ENCODE data around the gene COL23A1. TPM values are rescaled to one million over a fixed set of nuclear protein-coding genes. Genes with fewer than 3 reads are reported as not detected.

Gene COL23A1
- total RNA-seq, 2 experiments from 2014 or later, result 0.15 TPM; not detected in 1

DNA sequence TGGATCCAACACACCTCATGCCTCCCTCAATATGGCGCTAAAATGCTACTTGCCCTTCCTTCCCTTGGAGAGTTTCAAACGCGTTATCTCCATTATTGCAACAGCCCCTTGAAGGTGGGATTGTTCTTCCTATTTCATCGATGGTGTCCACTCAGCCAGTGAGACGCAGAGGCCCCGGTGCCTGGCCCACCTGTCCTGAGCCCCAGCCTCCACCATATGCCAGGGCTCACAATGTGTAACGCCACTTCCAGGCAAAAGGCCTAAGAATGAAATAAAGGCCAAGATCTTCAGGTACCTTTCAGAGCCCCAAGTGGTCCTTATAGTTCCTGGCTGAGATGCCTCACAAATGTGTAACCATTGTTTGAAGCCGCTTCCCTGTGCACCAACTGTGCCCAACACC, 186.8 kb downstream of the COL23A1 start:
- H3K4me1 Mint-ChIP-seq (ENCODE audit: low read depth), result no peaks in the 10 kb centered on the region
- H3K27ac Mint-ChIP-seq, result no peak overlapping the region
- H3K4me3 Mint-ChIP-seq, result no peak overlapping the region
- DNase-seq, result no peak
- H3K36me3 Mint-ChIP-seq, result no peaks in the 10 kb centered on the region
- intact Hi-C loops (cut with micrococcal nuclease), result no loop called here
- peaks cover 13% of the 10 kb centered on the region for H3K27me3 Mint-ChIP-seq
- ChIA-PET CTCF (no interaction called here), POLR2A (no interaction called here)
- peaks cover 8% of the 10 kb centered on the region for H3K9me3 Mint-ChIP-seq

DNA sequence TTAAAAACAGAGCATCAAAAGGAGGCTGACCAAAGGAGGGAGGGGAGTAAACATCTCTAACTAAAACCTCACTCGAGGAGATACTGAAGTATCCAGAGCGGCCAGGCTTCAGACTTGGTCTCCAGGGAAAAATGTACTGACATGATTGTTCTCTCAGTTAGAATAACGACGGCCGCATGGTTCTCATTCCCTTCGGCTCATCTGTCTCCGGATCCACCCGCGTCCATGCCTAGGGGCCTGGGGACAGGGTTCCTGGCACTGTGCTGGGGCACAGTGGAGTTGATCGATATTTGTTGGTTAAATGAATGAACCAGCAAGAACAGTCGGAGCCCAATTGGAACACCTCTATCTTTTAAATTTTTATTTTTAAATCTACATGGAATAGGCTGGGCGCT, 190.5 kb downstream of the COL23A1 start:
- Mint-ChIP-seq H3K27me3 (peaks cover 15% of the 10 kb centered on the region), H3K4me3 (no peak overlapping the region), H3K36me3 (no peaks in the 10 kb centered on the region), H3K4me1 (ENCODE audit: low read depth) (no peaks in the 10 kb centered on the region), H3K27ac (no peak overlapping the region), H3K9me3 (no peaks in the 10 kb centered on the region)
- intact Hi-C loops (cut with micrococcal nuclease), result no loop called here
- DNase-seq, result no peak
- ChIA-PET CTCF (no interaction called here), POLR2A (no interaction called here)

DNA sequence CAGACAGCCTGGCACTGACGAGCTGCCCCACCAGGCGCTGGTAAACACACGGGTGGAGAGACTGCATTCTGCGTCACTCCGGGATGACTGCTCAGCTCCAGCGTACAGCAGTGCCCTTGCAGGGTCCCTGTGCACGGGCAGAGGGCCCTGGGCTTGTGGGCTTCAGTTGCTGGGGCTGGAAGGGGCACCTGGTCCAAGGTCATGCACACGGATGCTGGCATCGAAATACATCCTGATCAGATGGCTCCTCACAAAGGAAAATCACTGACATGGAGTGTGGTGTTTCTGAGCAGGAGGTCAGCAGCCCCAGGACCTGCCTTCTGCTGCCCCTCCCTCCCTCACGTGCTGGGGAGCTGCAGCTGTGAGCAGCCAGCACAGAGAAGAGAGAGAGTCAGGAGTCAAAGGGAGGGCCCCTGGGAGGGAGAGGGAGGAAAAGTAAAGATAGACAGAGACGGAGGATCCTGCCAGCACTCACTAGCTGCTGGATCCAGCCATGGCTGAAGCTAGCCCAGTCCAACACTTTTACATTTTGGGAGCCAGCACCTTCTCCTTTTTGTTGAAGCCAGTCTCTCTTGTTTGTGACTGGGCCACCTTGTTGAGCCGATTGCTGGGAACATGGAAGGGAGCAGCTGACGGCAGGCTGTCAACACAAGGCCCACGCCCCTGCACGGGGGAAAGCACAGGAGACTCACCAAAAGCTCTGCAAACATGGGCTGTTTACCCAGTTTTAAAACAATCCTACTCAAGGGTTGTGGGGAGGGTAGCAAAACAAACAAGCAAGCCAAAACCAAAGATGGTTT, 191.1 kb downstream of the COL23A1 start:
- ChIA-PET CTCF (no interaction called here), POLR2A (no interaction called here)
- Mint-ChIP-seq H3K9me3 (no peaks in the 10 kb centered on the region), H3K27me3 (peaks cover 12% of the 10 kb centered on the region), H3K4me3 (no peak overlapping the region), H3K27ac (no peak overlapping the region), H3K36me3 (no peaks in the 10 kb centered on the region), H3K4me1 (ENCODE audit: low read depth) (no peaks in the 10 kb centered on the region)
- no peak for DNase-seq
- intact Hi-C loops (cut with micrococcal nuclease), result no loop called here

GRCh38 chr5:178396796-178397720, 193.1 kb downstream of the COL23A1 start:
- DNase-seq, result no peak
- intact Hi-C loops (cut with micrococcal nuclease), result no loop called here
- CTCF ChIA-PET, result no interaction called here
- Mint-ChIP-seq H3K4me1 (ENCODE audit: low read depth) (no peaks in the 10 kb centered on the region), H3K9me3 (no peaks in the 10 kb centered on the region), H3K27me3 (peaks cover 7% of the 10 kb centered on the region), H3K36me3 (no peaks in the 10 kb centered on the region), H3K27ac (no peak overlapping the region), H3K4me3 (no peak overlapping the region)
- POLR2A ChIA-PET, result no interaction called here

DNA sequence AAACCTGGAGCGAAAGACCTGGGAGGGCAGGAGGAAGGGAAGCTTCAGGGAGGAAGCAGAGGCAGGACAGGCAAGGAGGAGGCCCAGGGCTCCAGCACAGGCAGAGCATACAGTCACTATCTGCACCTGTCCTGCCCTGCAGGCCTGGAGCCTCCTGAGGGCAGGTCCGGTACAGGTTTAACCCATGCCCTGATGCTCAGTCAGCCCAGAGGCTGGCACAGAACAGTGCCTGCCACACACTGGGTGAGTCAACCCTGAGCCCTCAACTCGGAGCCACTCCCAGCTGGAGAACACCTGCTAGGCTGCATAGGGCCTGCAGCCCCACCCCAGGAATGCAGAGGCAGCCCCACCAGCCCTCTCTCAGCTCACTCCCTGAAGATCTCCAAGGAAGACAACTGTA, 196.1 kb downstream of the COL23A1 start:
- Mint-ChIP-seq H3K4me1 (ENCODE audit: low read depth) (no peaks in the 10 kb centered on the region), H3K4me3 (no peak overlapping the region), H3K36me3 (no peaks in the 10 kb centered on the region), H3K27me3 (peaks cover 3% of the 10 kb centered on the region), H3K9me3 (no peaks in the 10 kb centered on the region), H3K27ac (no peak overlapping the region)
- ChIA-PET POLR2A (no interaction called here), CTCF (no interaction called here)
- intact Hi-C loops (cut with micrococcal nuclease), result no loop called here
- DNase-seq, result no peak

DNA sequence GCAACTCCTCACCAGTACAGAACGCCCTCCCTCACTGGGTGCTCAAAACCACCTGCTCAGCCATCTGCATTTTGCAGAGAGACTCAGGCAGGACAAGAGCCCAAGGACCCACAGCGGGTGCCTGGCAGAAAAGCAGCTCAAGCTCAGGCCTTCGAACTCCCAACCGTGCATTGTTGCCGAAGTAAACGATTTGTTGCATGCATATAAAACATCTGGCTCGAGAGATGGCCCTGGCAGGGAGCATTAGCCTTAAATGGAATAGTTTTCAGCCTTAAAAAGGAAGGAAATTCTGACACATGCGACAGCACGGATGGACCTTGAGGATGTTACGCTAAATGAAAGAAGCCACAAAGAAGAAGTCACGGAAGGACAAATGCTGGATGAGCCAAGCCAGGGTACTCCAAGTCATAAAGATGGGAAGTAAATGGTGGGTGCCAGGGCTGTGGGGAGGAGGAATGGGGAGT, 197.2 kb downstream of the COL23A1 start:
- Mint-ChIP-seq H3K9me3 (no peaks in the 10 kb centered on the region), H3K36me3 (no peaks in the 10 kb centered on the region), H3K27me3 (peaks cover 3% of the 10 kb centered on the region), H3K4me3 (no peak overlapping the region), H3K4me1 (ENCODE audit: low read depth) (no peaks in the 10 kb centered on the region), H3K27ac (no peak overlapping the region)
- ChIA-PET CTCF (no interaction called here), POLR2A (no interaction called here)
- no peak for DNase-seq
- intact Hi-C loops (cut with micrococcal nuclease), result no loop called here

GRCh38 chr5:178392386-178392785, 197.8 kb downstream of the COL23A1 start:
- Mint-ChIP-seq H3K4me3 (no peak overlapping the region), H3K36me3 (no peaks in the 10 kb centered on the region), H3K27ac (no peak overlapping the region), H3K4me1 (ENCODE audit: low read depth) (no peaks in the 10 kb centered on the region), H3K27me3 (peaks cover 2% of the 10 kb centered on the region), H3K9me3 (no peaks in the 10 kb centered on the region)
- intact Hi-C loops (cut with micrococcal nuclease), result no loop called here
- DNase-seq, result no peak
- ChIA-PET CTCF (no interaction called here), POLR2A (no interaction called here)

GRCh38 chr5:178391480-178391879, 198.7 kb downstream of the COL23A1 start:
- Mint-ChIP-seq H3K36me3 (no peaks in the 10 kb centered on the region), H3K4me1 (ENCODE audit: low read depth) (no peaks in the 10 kb centered on the region), H3K9me3 (no peaks in the 10 kb centered on the region), H3K27ac (no peak overlapping the region), H3K27me3 (peaks cover 7% of the 10 kb centered on the region), H3K4me3 (no peak overlapping the region)
- intact Hi-C loops (cut with micrococcal nuclease), result no loop called here
- no peak for DNase-seq
- POLR2A ChIA-PET, result no interaction called here
- CTCF ChIA-PET, result no interaction called here

GRCh38 chr5:178389796-178390195, 200.4 kb downstream of the COL23A1 start:
- H3K27ac Mint-ChIP-seq, result no peak overlapping the region
- H3K36me3 Mint-ChIP-seq, result no peaks in the 10 kb centered on the region
- CTCF ChIA-PET, result no interaction called here
- no peaks in the 10 kb centered on the region for H3K9me3 Mint-ChIP-seq
- POLR2A ChIA-PET, result no interaction called here
- H3K4me3 Mint-ChIP-seq, result no peak overlapping the region
- intact Hi-C loops (cut with micrococcal nuclease), result no loop called here
- no peak for DNase-seq
- H3K4me1 Mint-ChIP-seq (ENCODE audit: low read depth), result no peaks in the 10 kb centered on the region
- H3K27me3 Mint-ChIP-seq, result peaks cover 7% of the 10 kb centered on the region

DNA sequence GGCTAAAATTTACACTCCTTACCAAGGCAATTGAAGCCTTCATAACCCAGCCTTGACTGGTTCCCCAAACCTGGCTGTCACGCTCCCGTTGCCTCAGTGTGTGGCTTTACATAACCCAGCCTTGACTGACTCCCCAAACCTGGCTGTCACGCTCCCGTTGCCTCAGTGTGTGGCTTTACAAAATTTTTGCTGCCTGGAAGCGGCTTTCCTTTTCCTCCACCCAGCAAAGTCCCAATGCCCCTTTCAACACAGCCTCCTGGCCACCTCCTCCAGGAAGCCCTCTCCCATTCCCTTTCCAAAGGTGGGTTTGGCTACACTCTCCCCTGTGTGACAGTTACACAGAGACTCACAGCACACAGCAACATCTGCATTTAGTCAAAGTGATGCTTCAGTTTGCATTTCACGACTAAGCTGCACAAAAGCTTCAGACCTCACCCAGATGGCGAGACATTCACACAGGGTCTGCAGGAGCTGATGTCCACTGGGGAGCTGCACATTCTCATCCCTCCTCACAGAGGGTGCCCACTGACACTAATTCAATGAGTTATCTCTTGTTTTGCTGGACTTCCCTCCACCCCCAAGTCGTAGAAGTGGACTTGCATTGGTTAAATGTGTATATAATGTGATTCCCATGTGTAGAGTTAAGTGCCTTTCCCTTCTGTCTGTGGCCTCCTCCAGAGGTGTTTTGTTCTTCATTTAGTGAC, 201.0 kb downstream of the COL23A1 start:
- DNase-seq, result no peak
- CTCF ChIA-PET, result no interaction called here
- Mint-ChIP-seq H3K4me3 (no peak overlapping the region), H3K9me3 (no peaks in the 10 kb centered on the region), H3K36me3 (no peaks in the 10 kb centered on the region), H3K27ac (no peak overlapping the region), H3K4me1 (ENCODE audit: low read depth) (no peaks in the 10 kb centered on the region), H3K27me3 (peaks cover 7% of the 10 kb centered on the region)
- POLR2A ChIA-PET, result no interaction called here
- intact Hi-C loops (cut with micrococcal nuclease), result no loop called here

GRCh38 chr5:178388386-178389025, 201.7 kb downstream of the COL23A1 start:
- no peaks in the 10 kb centered on the region for H3K4me1 Mint-ChIP-seq (ENCODE audit: low read depth)
- intact Hi-C loops (cut with micrococcal nuclease), result no loop called here
- DNase-seq, result no peak
- CTCF ChIA-PET, result no interaction called here
- no peak overlapping the region for H3K4me3 Mint-ChIP-seq
- no peaks in the 10 kb centered on the region for H3K9me3 Mint-ChIP-seq
- H3K36me3 Mint-ChIP-seq, result no peaks in the 10 kb centered on the region
- H3K27ac Mint-ChIP-seq, result no peak overlapping the region
- POLR2A ChIA-PET, result no interaction called here
- peaks cover 7% of the 10 kb centered on the region for H3K27me3 Mint-ChIP-seq

DNA sequence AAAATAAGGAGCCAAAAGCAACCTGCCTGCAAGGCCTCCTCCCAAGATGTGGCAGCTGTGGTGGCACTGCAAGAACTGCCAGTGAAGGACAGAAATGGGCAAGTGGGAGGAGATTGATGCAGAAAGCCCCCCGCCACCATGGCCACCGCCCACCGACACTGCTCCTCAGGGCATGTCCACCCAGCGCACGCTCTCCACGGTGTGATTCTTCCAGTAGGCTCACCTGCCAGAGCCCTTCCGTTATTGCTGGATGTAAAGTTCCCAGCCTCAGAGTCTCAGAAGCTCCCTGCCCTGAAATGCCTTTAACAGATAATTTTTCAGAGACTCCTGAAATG, 202.4 kb downstream of the COL23A1 start:
- Mint-ChIP-seq H3K4me3 (no peak overlapping the region), H3K9me3 (no peaks in the 10 kb centered on the region), H3K27ac (no peak overlapping the region), H3K27me3 (peaks cover 7% of the 10 kb centered on the region), H3K4me1 (ENCODE audit: low read depth) (no peaks in the 10 kb centered on the region), H3K36me3 (no peaks in the 10 kb centered on the region)
- no peak for DNase-seq
- intact Hi-C loops (cut with micrococcal nuclease), result no loop called here
- CTCF ChIA-PET, result no interaction called here
- POLR2A ChIA-PET, result no interaction called here
